Measurements from ENCODE around the gene TBL1X. TPM values are rescaled to one million over a fixed set of nuclear protein-coding genes. Genes with fewer than 3 reads are reported as not detected.
"Not testable (repeated sequence)": the region's sequence is repeated elsewhere in the genome, so short reads cannot be mapped to it uniquely, and the experiment has no call there.

The TBL1X gene
- total RNA-seq, 2 experiments from 2014 or later = 33.1 to 33.9 TPM

- Mint-ChIP-seq H3K36me3 (no peaks in the 10 kb centered on the region), H3K4me1 (peaks cover 13% of the 10 kb centered on the region), H3K27ac (no peak overlapping the region), H3K9me3 (no peaks in the 10 kb centered on the region), H3K4me3 (no peak overlapping the region), H3K27me3 (peaks cover 3% of the 10 kb centered on the region)
- no peak for DNase-seq
These were observed 22.8 kb upstream of the TBL1X start for GRCh38 chrX:9442056-9442455.

- Mint-ChIP-seq H3K9me3 (no peaks in the 10 kb centered on the region), H3K36me3 (no peaks in the 10 kb centered on the region), H3K27ac (no peak overlapping the region), H3K4me3 (no peak overlapping the region), H3K4me1 (peaks cover 13% of the 10 kb centered on the region), H3K27me3 (peaks cover 3% of the 10 kb centered on the region)
- DNase-seq = no peak
These were observed 21.5 kb upstream of the TBL1X start for GRCh38 chrX:9443327-9443726.

- Mint-ChIP-seq H3K4me3 (no peak overlapping the region), H3K27me3 (peaks cover 3% of the 10 kb centered on the region), H3K27ac (no peak overlapping the region), H3K36me3 (no peaks in the 10 kb centered on the region), H3K4me1 (peaks cover 3% of the 10 kb centered on the region), H3K9me3 (no peaks in the 10 kb centered on the region)
- no peak for DNase-seq
These were observed 17.0 kb upstream of the TBL1X start for GRCh38 chrX:9447906-9448305.

GRCh38 chrX:9456250-9457074 lies 8.4 kb upstream of the TBL1X start:
- Mint-ChIP-seq H3K4me3 (no peak overlapping the region), H3K4me1 (peaks cover 31% of the 10 kb centered on the region), H3K27ac (peak overlapping the region; percentile 93), H3K9me3 (no peaks in the 10 kb centered on the region), H3K27me3 (no peaks in the 10 kb centered on the region), H3K36me3 (no peaks in the 10 kb centered on the region)
- peak; percentile 31 for DNase-seq

GRCh38 chrX:9458034-9458433 lies 6.8 kb upstream of the TBL1X start:
- not testable (repeated sequence) for H3K4me3 Mint-ChIP-seq, H3K36me3 Mint-ChIP-seq, H3K27me3 Mint-ChIP-seq, H3K9me3 Mint-ChIP-seq, DNase-seq, H3K27ac Mint-ChIP-seq
- peaks cover 43% of the 10 kb centered on the region for H3K4me1 Mint-ChIP-seq

- DNase-seq = no peak
- H3K4me1 Mint-ChIP-seq = peaks cover 46% of the 10 kb centered on the region
- no peak overlapping the region for H3K27ac Mint-ChIP-seq
- H3K36me3 Mint-ChIP-seq = no peaks in the 10 kb centered on the region
- H3K9me3 Mint-ChIP-seq = no peaks in the 10 kb centered on the region
- H3K4me3 Mint-ChIP-seq = no peak overlapping the region
- no peaks in the 10 kb centered on the region for H3K27me3 Mint-ChIP-seq
These were observed 6.3 kb upstream of the TBL1X start for GRCh38 chrX:9458516-9459078.

- H3K4me3 Mint-ChIP-seq = no peak overlapping the region
- H3K9me3 Mint-ChIP-seq = no peaks in the 10 kb centered on the region
- H3K4me1 Mint-ChIP-seq = peaks cover 46% of the 10 kb centered on the region
- no peak for DNase-seq
- H3K27me3 Mint-ChIP-seq = no peaks in the 10 kb centered on the region
- H3K36me3 Mint-ChIP-seq = no peaks in the 10 kb centered on the region
- no peak overlapping the region for H3K27ac Mint-ChIP-seq
These were observed 5.6 kb upstream of the TBL1X start for GRCh38 chrX:9459186-9459748.

- no peak overlapping the region for H3K4me3 Mint-ChIP-seq
- no peaks in the 10 kb centered on the region for H3K36me3 Mint-ChIP-seq
- DNase-seq = no peak
- peaks cover 37% of the 10 kb centered on the region for H3K4me1 Mint-ChIP-seq
- H3K27ac Mint-ChIP-seq = no peak overlapping the region
- no peaks in the 10 kb centered on the region for H3K9me3 Mint-ChIP-seq
- no peaks in the 10 kb centered on the region for H3K27me3 Mint-ChIP-seq
These were observed 3.8 kb upstream of the TBL1X start for GRCh38 chrX:9461087-9461486.

GRCh38 chrX:9462456-9462855 lies 2.4 kb upstream of the TBL1X start:
- Mint-ChIP-seq H3K36me3 (no peaks in the 10 kb centered on the region), H3K27ac (peak overlapping the region; percentile 92), H3K9me3 (no peaks in the 10 kb centered on the region), H3K4me3 (peak overlapping the region; percentile 52), H3K27me3 (no peaks in the 10 kb centered on the region), H3K4me1 (peaks cover 28% of the 10 kb centered on the region)
- no peak for DNase-seq

- Mint-ChIP-seq H3K27ac (peak overlapping the region; percentile 25), H3K36me3 (peaks cover 6% of the 10 kb centered on the region), H3K9me3 (no peaks in the 10 kb centered on the region), H3K4me3 (peak overlapping the region; percentile 82), H3K4me1 (peaks cover 27% of the 10 kb centered on the region), H3K27me3 (no peaks in the 10 kb centered on the region)
- peak; percentile 31 for DNase-seq
These were observed 694 bp downstream of the TBL1X start for GRCh38 chrX:9465380-9466123.

- peak overlapping the region; percentile 82 for H3K4me3 Mint-ChIP-seq
- H3K4me1 Mint-ChIP-seq = peaks cover 24% of the 10 kb centered on the region
- peak overlapping the region; percentile 80 for H3K27ac Mint-ChIP-seq
- no peaks in the 10 kb centered on the region for H3K27me3 Mint-ChIP-seq
- peaks cover 10% of the 10 kb centered on the region for H3K36me3 Mint-ChIP-seq
- H3K9me3 Mint-ChIP-seq = no peaks in the 10 kb centered on the region
- peak; percentile 35 for DNase-seq
These were observed 1.3 kb downstream of the TBL1X start for GRCh38 chrX:9466124-9466495.

GRCh38 chrX:9466736-9467135 lies 1.9 kb downstream of the TBL1X start:
- Mint-ChIP-seq H3K4me1 (peaks cover 23% of the 10 kb centered on the region), H3K9me3 (no peaks in the 10 kb centered on the region), H3K27ac (peak overlapping the region; percentile 80), H3K27me3 (no peaks in the 10 kb centered on the region), H3K36me3 (peaks cover 14% of the 10 kb centered on the region), H3K4me3 (peak overlapping the region; percentile 82)
- no peak for DNase-seq

GRCh38 chrX:9467146-9467545 lies 2.3 kb downstream of the TBL1X start:
- no peak for DNase-seq
- Mint-ChIP-seq H3K4me1 (peaks cover 20% of the 10 kb centered on the region), H3K27me3 (no peaks in the 10 kb centered on the region), H3K27ac (no peak overlapping the region), H3K9me3 (no peaks in the 10 kb centered on the region), H3K36me3 (peaks cover 14% of the 10 kb centered on the region), H3K4me3 (peak overlapping the region; percentile 82)

- peaks cover 14% of the 10 kb centered on the region for H3K4me1 Mint-ChIP-seq
- DNase-seq = no peak
- H3K27me3 Mint-ChIP-seq = no peaks in the 10 kb centered on the region
- no peaks in the 10 kb centered on the region for H3K9me3 Mint-ChIP-seq
- peaks cover 14% of the 10 kb centered on the region for H3K36me3 Mint-ChIP-seq
- H3K27ac Mint-ChIP-seq = no peak overlapping the region
- H3K4me3 Mint-ChIP-seq = peak overlapping the region; percentile 36
These were observed 2.9 kb downstream of the TBL1X start for GRCh38 chrX:9467751-9468150.

GRCh38 chrX:9471571-9471985 lies 6.7 kb downstream of the TBL1X start:
- Mint-ChIP-seq H3K27ac (no peak overlapping the region), H3K4me3 (no peak overlapping the region), H3K4me1 (peaks cover 17% of the 10 kb centered on the region), H3K36me3 (peaks cover 31% of the 10 kb centered on the region), H3K9me3 (no peaks in the 10 kb centered on the region), H3K27me3 (no peaks in the 10 kb centered on the region)
- DNase-seq = no peak
